ENCODE measurements around the gene MME. TPM values are rescaled to one million over a fixed set of nuclear protein-coding genes. Genes with fewer than 3 reads are reported as not detected.

The MME gene
- total and polyA plus RNA-seq, 8 donors, result 0.19 to 3.2 (median 0.71) TPM

DNA sequence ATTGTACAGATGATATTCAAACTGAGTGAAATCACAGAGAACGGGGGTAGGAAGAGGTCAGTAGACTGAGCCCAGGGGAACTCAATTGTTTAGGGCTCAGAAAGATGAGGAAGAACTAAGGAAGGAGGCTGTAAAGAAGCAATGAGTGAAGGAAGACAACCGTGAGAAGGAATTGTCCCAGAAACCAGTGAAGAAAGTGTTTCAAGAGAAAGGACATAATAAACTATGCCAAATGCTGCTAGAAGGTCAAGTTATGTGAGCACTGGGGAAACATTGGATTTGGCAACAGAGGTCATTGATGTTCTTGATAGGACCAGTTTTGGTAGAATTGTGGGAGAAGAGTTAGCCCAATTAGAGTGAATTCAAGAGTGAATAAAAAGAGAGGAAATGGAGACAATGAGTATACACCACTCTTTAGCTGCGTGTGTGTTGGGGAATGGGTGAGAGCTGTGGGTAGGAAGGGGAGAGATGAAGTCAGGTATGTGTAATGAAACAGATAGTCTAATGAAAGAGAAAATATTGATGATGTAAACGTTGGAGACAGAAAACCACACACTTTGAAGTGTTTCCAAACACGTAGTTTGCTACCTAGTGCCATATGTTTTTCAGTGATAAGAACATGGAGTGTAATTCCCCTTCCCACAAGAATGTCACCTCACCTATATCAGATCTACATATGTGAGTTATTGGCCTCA lies 42.5 kb upstream of the MME start:
- no peaks in the 10 kb centered on the region for H3K4me1 ChIP-seq
- TF ChIP-seq, protein P1, sequence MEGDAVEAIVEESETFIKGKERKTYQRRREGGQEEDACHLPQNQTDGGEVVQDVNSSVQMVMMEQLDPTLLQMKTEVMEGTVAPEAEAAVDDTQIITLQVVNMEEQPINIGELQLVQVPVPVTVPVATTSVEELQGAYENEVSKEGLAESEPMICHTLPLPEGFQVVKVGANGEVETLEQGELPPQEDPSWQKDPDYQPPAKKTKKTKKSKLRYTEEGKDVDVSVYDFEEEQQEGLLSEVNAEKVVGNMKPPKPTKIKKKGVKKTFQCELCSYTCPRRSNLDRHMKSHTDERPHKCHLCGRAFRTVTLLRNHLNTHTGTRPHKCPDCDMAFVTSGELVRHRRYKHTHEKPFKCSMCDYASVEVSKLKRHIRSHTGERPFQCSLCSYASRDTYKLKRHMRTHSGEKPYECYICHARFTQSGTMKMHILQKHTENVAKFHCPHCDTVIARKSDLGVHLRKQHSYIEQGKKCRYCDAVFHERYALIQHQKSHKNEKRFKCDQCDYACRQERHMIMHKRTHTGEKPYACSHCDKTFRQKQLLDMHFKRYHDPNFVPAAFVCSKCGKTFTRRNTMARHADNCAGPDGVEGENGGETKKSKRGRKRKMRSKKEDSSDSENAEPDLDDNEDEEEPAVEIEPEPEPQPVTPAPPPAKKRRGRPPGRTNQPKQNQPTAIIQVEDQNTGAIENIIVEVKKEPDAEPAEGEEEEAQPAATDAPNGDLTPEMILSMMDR (IDR thresholded peaks at IDR 0.05), result no peak
- ATAC-seq (no peak), FAIRE-seq (no peak), DNase-seq (no peak)
- 61 to 64% methylated on average over 5 of the region's 5 CpGs for WGBS, 2 donors
- H3K4me3 ChIP-seq, result no peak overlapping the region
- no peaks in the 10 kb centered on the region for H3K27me3 ChIP-seq
- H3K36me3 ChIP-seq, result no peaks in the 10 kb centered on the region
- no peaks in the 10 kb centered on the region for H3K9me3 ChIP-seq
- intact Hi-C loops (cut with DNase I), result no loop called here
- no peak overlapping the region for H3K27ac ChIP-seq

DNA sequence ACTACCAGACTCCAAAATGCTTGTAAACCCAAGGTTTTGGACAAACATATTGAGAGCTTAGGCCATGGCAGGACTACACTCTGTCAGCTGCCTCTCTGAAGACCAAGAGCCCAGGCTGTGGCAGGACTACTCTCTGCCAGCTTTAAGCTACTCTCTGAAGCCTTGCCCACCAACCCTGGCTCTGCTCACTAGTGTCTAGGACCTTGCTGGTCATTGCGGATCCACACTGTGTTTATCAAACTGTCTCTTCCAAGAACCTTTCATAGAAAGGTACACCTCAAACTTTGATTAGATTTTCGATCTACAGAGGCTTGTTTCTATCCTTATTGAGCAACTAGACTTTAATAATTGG lies 41.9 kb upstream of the MME start:
- Histone ChIP-seq H3K36me3 (no peaks in the 10 kb centered on the region), H3K4me3 (no peak overlapping the region), H3K27me3 (no peaks in the 10 kb centered on the region), H3K4me1 (no peaks in the 10 kb centered on the region), H3K27ac (no peak overlapping the region), H3K9me3 (no peaks in the 10 kb centered on the region)
- ATAC-seq (no peak), DNase-seq (no peak), FAIRE-seq (no peak)
- intact Hi-C loops (cut with DNase I), result no loop called here
- TF ChIP-seq, protein P1 (IDR thresholded peaks at IDR 0.05), result no peak
- 67 to 74% methylated on average over 2 of the region's 2 CpGs for WGBS, 2 donors

GRCh38 chr3:155046935-155047334 lies 33.2 kb upstream of the MME start:
- TF ChIP-seq, protein P1 (IDR thresholded peaks at IDR 0.05), result no peak
- H3K9me3 ChIP-seq, result no peaks in the 10 kb centered on the region
- no peak for ATAC-seq
- intact Hi-C loops (cut with DNase I), result no loop called here
- FAIRE-seq, result no peak
- H3K4me3 ChIP-seq, result no peak overlapping the region
- no peak for DNase-seq
- H3K36me3 ChIP-seq, result no peaks in the 10 kb centered on the region
- no peaks in the 10 kb centered on the region for H3K4me1 ChIP-seq
- H3K27ac ChIP-seq, result no peak overlapping the region
- H3K27me3 ChIP-seq, result no peaks in the 10 kb centered on the region

- H3K27ac ChIP-seq, result no peak overlapping the region
- DNase-seq (no peak), FAIRE-seq (no peak), ATAC-seq (no peak)
- H3K4me1 ChIP-seq, result no peaks in the 10 kb centered on the region
- no peaks in the 10 kb centered on the region for H3K9me3 ChIP-seq
- no peaks in the 10 kb centered on the region for H3K27me3 ChIP-seq
- no peak overlapping the region for H3K4me3 ChIP-seq
- intact Hi-C loops (cut with DNase I), result no loop called here
- no peaks in the 10 kb centered on the region for H3K36me3 ChIP-seq
- WGBS, 2 donors, result 65 to 87% methylated on average over 3 of the region's 3 CpGs
- TF ChIP-seq, protein P1 (IDR thresholded peaks at IDR 0.05), result no peak
These were observed 32.4 kb upstream of the MME start for GRCh38 chr3:155047672-155048071.

- Histone ChIP-seq H3K36me3 (no peaks in the 10 kb centered on the region), H3K4me3 (no peak overlapping the region), H3K9me3 (no peaks in the 10 kb centered on the region), H3K27ac (no peak overlapping the region), H3K4me1 (no peaks in the 10 kb centered on the region), H3K27me3 (no peaks in the 10 kb centered on the region)
- WGBS, 2 donors, result 80 to 91% methylated on average over 4 of the region's 4 CpGs
- ATAC-seq (no peak), DNase-seq (no peak), FAIRE-seq (no peak)
- TF ChIP-seq, protein P1 (IDR thresholded peaks at IDR 0.05), result no peak
- intact Hi-C loops (cut with DNase I), result no loop called here
These were observed 30.2 kb upstream of the MME start for GRCh38 chr3:155049959-155050358.

Data from pancreas (tissue), 10 donors.